GM18858 (cell line): ENCODE measurements around the gene DCPS.
"Not testable (repeated sequence)": the region's sequence is repeated elsewhere in the genome, so short reads cannot be mapped to it uniquely, and the experiment has no call there.

Experiments
- ATAC-seq: cut with Tn5 transposase; IDR thresholded peaks from one replicate; pipeline ENCODE4 v1.9.1; 2021; ENCODE audit not compliant: unreplicated experiment

Gene DCPS

DNA sequence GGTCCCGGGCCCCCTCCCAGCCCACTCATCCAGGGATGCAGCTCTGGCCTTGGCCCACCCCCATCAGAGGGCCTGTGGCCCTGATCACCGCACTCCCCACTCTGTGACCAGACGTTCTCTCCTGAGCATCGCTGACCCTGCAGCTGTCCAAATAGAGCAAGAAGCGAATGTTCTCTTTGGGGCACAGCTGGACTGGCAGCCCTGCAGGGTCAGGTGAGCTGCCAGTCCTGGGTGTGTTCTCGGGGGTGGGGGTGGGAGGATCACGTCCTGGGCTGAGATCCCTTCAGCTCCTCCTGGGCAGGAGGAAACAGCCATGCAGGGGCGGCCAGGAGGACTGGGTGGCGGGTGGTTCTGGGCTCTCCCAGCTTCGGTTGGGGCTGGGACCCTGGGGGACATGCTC, 78.1 kb downstream of the DCPS start:
- not testable (repeated sequence) for ATAC-seq

DNA sequence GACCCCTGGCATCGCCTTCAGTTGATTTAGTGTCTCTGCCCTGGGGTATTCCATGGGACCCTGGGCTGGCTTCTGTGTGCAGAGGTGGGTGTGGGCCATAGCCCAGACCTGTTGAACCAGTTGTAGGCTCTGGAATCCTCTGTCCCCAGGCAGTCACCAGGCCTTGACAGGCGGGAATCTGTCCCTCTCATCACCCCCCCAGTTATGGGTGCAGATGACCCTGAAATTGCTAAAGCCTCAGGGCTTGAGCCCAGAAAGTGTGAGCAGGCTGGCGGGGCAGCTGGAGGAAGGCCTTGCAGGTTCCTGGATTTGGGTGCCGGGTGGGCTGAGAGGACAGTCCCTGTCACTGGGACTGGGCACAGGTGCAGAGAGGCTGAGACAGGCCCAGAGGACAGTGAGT, 78.8 kb downstream of the DCPS start:
- not testable (repeated sequence) for ATAC-seq

DNA sequence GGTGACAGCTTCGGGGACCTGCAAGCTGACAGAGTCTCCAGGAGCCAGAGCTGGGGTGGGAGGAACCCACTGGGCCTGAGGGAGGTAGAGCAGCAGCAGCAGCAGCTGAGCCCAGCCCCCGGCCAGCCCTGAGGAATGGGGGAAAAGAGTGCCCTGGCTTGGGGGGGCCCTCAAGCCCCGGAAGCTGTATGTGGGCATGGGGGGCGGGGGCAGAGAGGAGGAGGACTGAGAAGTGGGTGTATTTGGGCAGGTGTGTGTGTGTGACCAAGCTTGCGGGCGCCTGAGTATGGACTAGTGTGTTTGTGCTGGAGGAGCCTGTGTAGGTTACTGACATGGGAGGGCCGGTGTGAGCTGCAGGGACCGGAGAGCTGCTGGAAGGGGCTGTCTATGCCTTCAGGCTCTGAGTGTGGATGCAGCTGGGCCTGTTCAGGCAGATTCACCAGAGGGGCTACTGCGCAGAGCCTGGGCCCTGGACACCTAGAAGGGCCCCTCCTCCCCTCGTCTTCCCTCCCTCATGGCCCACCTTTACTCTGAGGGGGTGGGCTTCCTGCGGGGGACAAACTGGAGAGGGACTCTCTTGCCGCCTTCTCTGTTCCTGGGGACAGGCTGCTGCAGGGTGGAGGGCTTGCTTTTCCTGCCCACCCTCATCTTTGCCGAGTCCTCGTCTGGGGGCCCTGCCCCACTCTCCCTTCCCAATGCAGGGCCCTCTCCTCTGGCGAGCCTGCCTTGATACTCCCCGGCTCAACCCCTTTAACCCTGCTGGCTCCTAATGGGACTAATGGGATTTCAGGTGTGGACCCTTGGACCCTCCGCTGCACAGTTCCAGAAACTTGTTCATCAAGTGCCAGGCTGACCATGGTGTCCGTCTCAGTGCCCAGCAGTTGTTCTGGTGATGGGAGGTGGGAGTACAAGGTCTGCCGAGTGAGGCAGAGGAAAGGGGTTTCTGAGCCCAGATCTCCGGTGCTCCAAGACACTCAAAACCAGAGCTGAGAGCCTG, 79.8 kb downstream of the DCPS start:
- ATAC-seq = no peak

DNA sequence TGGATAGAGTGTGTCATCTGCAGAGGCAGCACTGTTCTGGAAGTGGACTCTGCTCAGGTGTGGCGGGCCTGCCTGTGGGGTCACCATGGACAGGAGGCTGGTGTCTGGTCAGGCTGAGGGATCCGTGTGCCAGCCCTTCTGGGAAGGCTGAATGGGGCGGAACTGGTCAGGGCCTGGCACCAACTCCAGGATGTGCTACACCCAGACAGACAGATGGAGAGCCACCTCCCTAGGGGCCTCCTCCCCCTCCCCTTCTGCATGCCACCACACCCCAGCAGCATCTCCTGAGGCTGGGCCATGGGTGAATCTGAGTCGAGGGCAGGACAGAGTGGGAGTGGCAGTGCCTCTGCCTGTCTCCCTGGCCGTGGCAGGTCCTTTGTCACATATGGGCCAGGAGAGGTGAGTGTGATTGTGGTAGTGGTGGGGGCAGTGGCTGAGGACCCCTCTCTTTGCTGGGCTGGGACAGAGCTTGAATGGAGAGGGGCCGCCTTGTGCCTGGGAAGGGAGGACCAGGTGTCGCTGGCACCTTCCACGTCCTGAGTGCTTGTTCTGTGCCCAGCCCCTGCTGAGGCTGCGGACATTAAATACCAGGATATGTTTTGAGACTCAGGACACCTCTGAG, 80.7 kb downstream of the DCPS start:
- ATAC-seq = no peak

DNA sequence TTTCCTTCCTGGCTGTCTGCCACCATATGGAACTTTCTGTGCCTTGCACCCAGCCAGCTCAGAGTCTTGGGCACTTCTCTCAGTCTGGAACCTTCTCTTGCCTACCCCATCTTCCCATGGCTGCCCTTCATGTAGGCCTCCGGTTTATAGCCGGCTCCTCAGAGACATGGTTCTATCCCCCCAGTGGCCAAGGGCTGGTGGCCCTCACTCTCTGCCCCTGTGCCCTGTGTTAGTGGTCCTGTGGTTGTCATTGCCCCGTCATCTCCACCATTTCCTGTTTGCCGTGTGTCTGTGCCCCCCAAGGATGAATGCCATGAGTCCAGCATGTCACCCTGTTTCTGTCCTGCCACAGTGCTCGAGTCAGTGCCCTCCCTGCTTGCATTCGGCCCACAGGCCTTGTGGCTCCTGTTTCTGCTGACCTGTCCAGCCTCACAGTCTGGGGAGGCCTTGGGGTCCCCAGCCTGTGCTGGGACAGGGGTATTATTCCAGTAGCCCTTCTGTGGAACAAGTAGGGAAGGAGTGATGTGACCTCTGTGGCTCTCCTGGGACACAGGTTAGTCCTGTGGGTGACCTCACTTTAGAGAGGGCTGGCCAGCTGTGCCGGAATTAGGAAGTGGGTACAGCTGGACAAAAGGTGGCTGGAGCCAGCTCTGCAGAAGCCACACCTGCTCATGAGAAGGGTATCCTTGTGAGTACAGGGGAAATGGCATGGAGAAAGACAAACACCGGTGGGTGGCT, 82.3 kb downstream of the DCPS start:
- no peak for ATAC-seq

DNA sequence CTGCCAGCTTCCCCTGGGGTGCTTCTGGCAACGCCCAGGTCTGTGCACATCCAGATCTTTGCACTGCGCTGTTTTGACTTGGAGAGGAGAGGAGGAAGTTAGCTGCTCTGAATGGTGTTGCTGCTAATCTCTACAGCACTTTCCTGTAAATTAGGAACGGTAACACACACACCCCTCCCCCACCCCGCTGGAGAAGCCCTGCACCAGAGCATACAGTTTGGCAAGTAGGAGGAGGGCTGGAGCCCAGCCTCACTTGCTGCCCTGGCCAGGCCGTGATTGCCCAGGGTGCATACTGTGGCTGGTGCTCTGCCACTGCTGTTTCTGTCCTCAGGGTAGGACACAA, 82.8 kb downstream of the DCPS start:
- ATAC-seq = not testable (repeated sequence)

DNA sequence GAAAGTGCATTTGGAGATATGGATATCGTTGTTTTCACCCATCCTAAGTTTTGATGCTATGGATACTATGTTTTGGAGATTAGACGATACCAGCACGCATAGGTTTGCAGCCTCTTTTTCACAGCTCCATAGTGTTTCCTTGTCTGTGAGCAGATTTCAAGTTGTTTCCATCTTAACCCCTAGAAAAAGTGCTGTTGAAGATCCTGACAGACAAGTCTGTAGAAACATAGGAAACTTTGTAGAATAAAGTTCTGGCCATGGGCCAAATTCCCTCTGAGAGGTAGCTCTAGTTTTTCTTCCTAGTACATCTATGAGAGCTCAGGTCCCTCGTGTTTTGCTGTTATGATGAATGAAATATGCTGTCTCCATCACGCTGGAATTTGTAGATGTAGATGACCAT, 84.0 kb downstream of the DCPS start:
- ATAC-seq = no peak

DNA sequence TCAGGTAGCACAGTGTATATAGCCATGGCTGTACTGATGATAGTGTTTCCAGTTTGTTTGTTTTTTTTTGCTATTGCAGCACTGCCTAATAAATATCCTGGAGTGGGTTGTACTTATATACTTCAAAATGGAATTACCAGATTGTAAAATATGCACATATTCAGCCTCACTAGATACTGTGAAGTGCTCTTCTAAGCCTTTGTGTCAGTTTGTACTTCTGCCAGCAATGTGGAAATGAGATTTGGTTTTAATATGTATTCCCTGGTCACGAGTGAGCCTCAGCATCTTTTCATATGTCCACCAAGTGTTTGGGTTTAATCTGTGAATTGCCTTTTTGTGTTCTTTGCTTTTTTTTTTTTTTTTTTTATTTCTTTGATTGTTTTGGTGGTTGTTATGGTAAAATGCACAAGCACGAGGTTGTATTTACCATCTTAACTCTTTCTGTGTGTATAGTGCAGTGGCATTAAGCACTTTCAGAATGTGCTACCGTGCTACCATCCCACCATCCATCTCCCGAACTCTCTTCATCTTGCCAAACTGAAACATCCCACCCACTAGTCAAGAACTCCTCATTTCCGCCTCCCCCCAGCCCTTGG, 86.5 kb downstream of the DCPS start:
- no peak for ATAC-seq

DNA sequence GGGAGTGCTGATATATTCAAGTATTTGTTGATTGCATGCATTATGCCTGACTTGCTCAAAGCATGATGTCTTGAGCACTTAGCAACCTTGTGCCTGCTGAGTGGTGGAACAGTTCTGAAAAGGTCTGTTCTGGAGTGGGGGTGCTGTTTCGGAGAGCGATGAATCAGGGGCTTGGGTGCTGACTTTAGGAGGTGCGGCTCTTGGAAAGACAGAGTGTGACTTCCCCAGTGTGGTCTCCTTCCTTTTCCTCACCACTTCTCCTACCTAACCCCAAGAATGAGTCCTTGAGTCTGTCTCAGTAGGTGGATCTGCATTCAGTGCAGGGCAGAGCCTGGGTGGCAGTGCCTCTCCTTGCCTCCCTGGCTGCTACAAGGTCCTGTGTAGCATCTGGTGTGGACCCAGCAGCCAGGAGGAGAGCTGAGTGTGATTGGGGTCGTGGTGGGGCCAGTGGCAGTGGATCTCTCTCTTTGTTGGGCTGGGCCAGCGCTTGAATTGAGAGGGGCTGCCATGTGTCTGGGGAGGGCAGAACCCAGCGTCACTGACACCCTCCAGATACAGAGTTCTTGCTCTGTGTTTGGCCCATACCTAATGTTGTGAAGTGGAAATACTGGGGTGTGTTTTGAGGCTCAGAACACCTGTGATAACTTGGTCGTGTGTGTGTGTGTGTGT, 87.6 kb downstream of the DCPS start:
- ATAC-seq = no peak

DNA sequence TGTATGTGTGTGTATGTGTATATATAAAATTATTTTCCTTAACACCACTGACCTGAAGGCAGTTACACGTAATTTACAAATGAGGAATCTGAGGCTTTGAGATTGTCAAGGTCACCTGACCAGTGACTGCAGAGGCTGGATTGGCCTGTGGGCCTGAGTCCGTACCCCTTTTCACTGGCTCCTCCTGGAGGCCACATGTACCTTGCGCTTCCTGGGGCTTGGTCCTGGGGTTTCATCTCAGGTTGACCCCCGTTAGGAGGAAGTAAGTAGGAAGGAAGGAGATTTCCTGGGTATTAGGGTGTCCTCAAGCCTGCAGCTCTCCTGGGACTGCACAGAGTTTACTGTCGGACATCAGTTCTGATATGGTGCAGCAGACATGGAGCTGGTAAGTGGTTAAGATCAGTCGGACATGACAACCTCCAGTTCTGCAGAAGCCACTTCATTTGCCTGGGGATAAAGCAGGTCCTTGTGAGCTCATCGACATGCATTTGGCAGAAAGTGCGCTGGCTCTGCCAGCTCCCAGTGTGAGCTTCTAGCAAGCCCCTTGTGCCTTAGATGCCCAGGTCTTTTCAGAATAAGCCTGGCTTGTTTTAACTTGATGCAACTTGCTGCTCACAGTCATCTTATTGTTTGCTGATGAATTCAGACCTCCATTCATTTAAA, 88.2 kb downstream of the DCPS start:
- no peak for ATAC-seq

DNA sequence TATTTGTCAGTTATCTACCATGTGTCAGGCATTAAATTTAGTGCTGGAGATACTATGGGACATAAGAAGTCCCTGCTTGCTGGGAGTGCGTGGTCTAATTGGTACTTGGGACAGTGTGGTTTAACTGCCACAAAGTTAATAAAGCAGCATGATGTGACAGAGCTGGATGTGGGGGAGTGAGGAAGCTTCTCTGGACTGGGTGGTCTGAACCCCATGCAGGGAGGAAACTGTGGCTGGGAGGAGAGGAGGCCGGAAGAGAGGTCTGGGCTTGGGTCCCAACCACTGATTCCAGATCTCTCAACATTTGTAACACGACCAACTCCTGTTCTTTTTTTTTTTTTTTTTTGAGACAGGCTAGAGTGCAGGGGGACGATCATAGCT, 88.8 kb downstream of the DCPS start:
- ATAC-seq = no peak

DNA sequence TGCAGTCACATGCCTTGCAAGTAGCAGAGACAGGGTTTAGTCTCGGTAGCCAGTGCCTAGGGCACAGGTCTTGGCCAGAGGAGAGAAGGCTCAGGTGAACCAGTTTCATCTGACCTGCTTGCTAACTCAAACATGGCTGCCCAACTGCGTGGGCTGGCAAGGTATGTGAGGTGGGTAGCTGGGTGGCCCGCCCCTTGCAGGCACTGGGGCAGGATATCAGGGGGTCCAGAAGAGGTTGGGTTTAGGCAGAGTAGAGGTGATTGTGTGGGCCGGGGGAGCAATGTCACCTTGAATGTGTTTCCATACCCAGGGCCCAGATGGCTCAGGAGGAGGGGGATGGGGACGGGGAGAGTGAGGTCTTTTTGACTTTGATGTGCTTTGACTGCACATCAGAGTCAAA, 89.3 kb downstream of the DCPS start:
- ATAC-seq = no peak

DNA sequence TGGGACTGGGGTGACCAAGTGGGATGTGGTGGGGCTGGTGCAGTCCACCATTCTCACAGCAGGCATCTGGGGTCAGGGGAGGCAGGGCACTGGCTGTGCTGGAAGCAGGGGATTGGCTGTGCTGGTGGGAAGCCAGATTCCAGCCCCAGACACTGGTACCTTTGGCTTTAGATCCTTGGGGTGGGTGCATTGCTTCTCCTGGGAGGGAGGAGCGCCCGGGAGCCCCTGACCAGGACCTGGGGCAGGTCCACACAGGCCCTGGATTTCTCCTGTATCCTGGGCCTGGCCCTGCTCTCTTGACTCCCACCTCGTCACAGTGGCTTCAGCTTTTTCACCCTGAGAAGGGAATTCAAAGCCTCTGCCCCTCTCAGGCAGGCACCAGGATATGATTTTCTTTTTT, 90.2 kb downstream of the DCPS start:
- ATAC-seq = no peak

DNA sequence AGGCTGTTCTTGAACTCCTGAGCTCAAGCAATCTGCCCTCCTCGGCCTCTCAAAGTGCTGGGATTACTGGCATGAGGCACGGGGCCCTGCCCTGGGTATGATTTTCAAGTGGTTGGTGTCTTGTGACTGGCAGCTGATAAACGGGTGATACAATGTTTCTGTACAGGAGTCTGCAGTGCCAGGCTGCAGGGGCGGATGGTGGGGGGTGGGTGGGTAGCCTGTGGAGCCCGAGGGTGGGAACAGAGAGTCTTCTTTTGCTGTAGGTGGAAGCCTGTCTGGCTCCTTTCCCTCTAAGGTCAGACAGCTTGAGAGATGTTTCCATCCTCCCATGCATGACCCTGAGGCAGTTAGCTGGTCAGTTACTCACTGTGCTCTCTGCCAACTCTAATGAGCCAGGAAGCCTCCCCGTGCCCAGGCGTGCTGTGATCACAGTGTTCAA, 90.8 kb downstream of the DCPS start:
- not testable (repeated sequence) for ATAC-seq
